HEK293T (cell line): Measurements from ENCODE around the gene JARID2.

Source experiments
- CTCF ChIA-PET: fragments of 350-600 bp; formaldehyde crosslinking; extraction: SDS; loops from one replicate; lab custom pipeline; 2021; ENCODE audit warnings: antibody characterized with exemption, inconsistent platforms; lab: Yijun Ruan, JAX
- POLR2A ChIA-PET: fragments of 350-600 bp; formaldehyde crosslinking; extraction: SDS; loops from one replicate; lab custom pipeline; 2020; ENCODE audit warnings: antibody characterized with exemption, inconsistent platforms; lab: Yijun Ruan, JAX
- DNase-seq: peaks from one replicate; pipeline ENCODE4 v3.0.0; 2012; ENCODE audit warnings: mixed read lengths; ENCODE audit errors: extremely low spot score
- ARNT ChIP-seq: fragments of 450-650 bp; IDR thresholded peaks from 2 replicates; pipeline ENCODE4 v1.6.1; 2017; ENCODE audit warnings: mild to moderate bottlenecking
- BHLHE40 ChIP-seq: fragments of 450-650 bp; IDR thresholded peaks from 2 replicates; pipeline ENCODE4 v1.6.1; 2016; ENCODE audit warnings: mild to moderate bottlenecking, moderate library complexity, borderline replicate concordance
- CTBP1 ChIP-seq: fragments of 450-650 bp; IDR thresholded peaks from 2 replicates; pipeline ENCODE4 v1.6.1; 2016; ENCODE audit warnings: borderline replicate concordance
- ELF4 ChIP-seq: fragments of 450-650 bp; IDR thresholded peaks from 2 replicates; pipeline ENCODE4 v1.6.1; 2017; ENCODE audit warnings: antibody characterized with exemption
- FOXA1 ChIP-seq: fragments of 450-650 bp; IDR thresholded peaks from 2 replicates; pipeline ENCODE4 v1.6.1; 2016; ENCODE audit warnings: mild to moderate bottlenecking
- FOXK2 ChIP-seq: fragments of 450-650 bp; IDR thresholded peaks from 2 replicates; pipeline ENCODE4 v1.6.1; 2016; ENCODE audit warnings: mild to moderate bottlenecking
- FOXM1 ChIP-seq: fragments of 450-650 bp; IDR thresholded peaks from 2 replicates; pipeline ENCODE4 v1.6.1; 2017; ENCODE audit warnings: mild to moderate bottlenecking, borderline replicate concordance
- HDGF ChIP-seq: fragments of 450-650 bp; IDR thresholded peaks from 2 replicates; pipeline ENCODE4 v1.6.1; 2017; ENCODE audit warnings: antibody characterized with exemption, borderline replicate concordance
- L3MBTL2 ChIP-seq: fragments of 450-650 bp; conservative IDR thresholded peaks from 2 replicates; pipeline ENCODE4 v1.6.1; 2016; ENCODE audit warnings: mild to moderate bottlenecking
- LEF1 ChIP-seq: fragments of 450-650 bp; IDR thresholded peaks from 2 replicates; pipeline ENCODE4 v1.6.1; 2017; ENCODE audit warnings: mild to moderate bottlenecking, borderline replicate concordance
- NFRKB ChIP-seq: fragments of 450-650 bp; IDR thresholded peaks from 2 replicates; pipeline ENCODE4 v1.6.1; 2016; ENCODE audit warnings: mild to moderate bottlenecking, moderate library complexity
- PKNOX1 ChIP-seq: fragments of 450-650 bp; IDR thresholded peaks from 2 replicates; pipeline ENCODE4 v1.6.1; 2016
- SP1 ChIP-seq: fragments of 450-650 bp; IDR thresholded peaks from 2 replicates; pipeline ENCODE4 v1.6.1; 2017
- SUZ12 ChIP-seq: fragments of 450-650 bp; IDR thresholded peaks from 2 replicates; pipeline ENCODE4 v1.6.1; 2016; ENCODE audit warnings: mild to moderate bottlenecking
- TARDBP ChIP-seq: fragments of 450-650 bp; IDR thresholded peaks from 2 replicates; pipeline ENCODE4 v1.6.1; 2016
- ZNF384 ChIP-seq: fragments of 450-650 bp; IDR thresholded peaks from 2 replicates; pipeline ENCODE4 v1.6.1; 2016

Gene JARID2

GRCh38 chr6:15526212-15526701 is 280.4 kb downstream of the JARID2 start:
- CTCF ChIA-PET, result no interaction called here

GRCh38 chr6:15527838-15528617 is 282.2 kb downstream of the JARID2 start:
- no peak for DNase-seq
- no peak for TF ChIP-seq LEF1
- no peak for TF ChIP-seq FOXK2
- no peak for TF ChIP-seq ZNF384
- TF ChIP-seq HDGF, result no peak
- TF ChIP-seq L3MBTL2, result no peak
- no peak for TF ChIP-seq SP1
- no peak for TF ChIP-seq TARDBP
- no peak for TF ChIP-seq SUZ12
- no peak for TF ChIP-seq BHLHE40
- no peak for TF ChIP-seq CTBP1
- no peak for TF ChIP-seq PKNOX1
- no peak for TF ChIP-seq NFRKB
- no peak for TF ChIP-seq FOXM1
- no peak for TF ChIP-seq FOXA1
- TF ChIP-seq ELF4, result no peak
- TF ChIP-seq ARNT, result no peak
- ChIA-PET CTCF (interaction anchor here (0.6 kb wide), 1 partner anchor 569 kb away, joined by 3 read pairs; no protein-coding TSS in a partner anchor), POLR2A (no interaction called here)

More at GRCh38 chr6:15526212-15526701, 280.4 kb downstream of the JARID2 start:
- TF ChIP-seq L3MBTL2 (no peak), PKNOX1 (no peak)
- POLR2A ChIA-PET, result no interaction called here
- DNase-seq, result no peak

- ChIA-PET POLR2A (no interaction called here), CTCF (no interaction called here)
- no peak for DNase-seq
- no peak for TF ChIP-seq NFRKB
- no peak for TF ChIP-seq BHLHE40
- TF ChIP-seq LEF1, result no peak
- TF ChIP-seq SP1, result no peak
- no peak for TF ChIP-seq TARDBP
- no peak for TF ChIP-seq L3MBTL2
- TF ChIP-seq ZNF384, result no peak
- no peak for TF ChIP-seq SUZ12
- no peak for TF ChIP-seq PKNOX1
- TF ChIP-seq CTBP1, result no peak
- no peak for TF ChIP-seq HDGF
- no peak for TF ChIP-seq FOXA1
Observed at GRCh38 chr6:15528870-15529269, 283.0 kb downstream of the JARID2 start.

- TF ChIP-seq FOXM1 (no peak), FOXK2 (no peak), TARDBP (no peak), FOXA1 (no peak), ARNT (no peak), ZNF384 (no peak), ELF4 (no peak)
- POLR2A ChIA-PET, result no interaction called here
- DNase-seq, result no peak
- CTCF ChIA-PET, result no interaction called here
Observed at GRCh38 chr6:15530411-15530810, 284.5 kb downstream of the JARID2 start.

GRCh38 chr6:15531973-15532372 is 286.1 kb downstream of the JARID2 start:
- no peak for DNase-seq
- ChIA-PET CTCF (no interaction called here), POLR2A (no interaction called here)
- TF ChIP-seq NFRKB, result no peak
- no peak for TF ChIP-seq ZNF384
- no peak for TF ChIP-seq ELF4
- TF ChIP-seq FOXK2, result no peak
- TF ChIP-seq CTBP1, result no peak
- no peak for TF ChIP-seq HDGF
- no peak for TF ChIP-seq SUZ12
- no peak for TF ChIP-seq L3MBTL2
- TF ChIP-seq BHLHE40, result no peak
- no peak for TF ChIP-seq FOXA1
- no peak for TF ChIP-seq ARNT
- TF ChIP-seq FOXM1, result no peak

GRCh38 chr6:15533379-15534026 is 287.6 kb downstream of the JARID2 start:
- CTCF ChIA-PET, result no interaction called here
- no peak for DNase-seq

More at GRCh38 chr6:15533379-15534026, 287.6 kb downstream of the JARID2 start:
- TF ChIP-seq HDGF (no peak), ELF4 (no peak), FOXM1 (no peak), CTBP1 (no peak), PKNOX1 (0 out of 2 replicates have a peak, but pooled peaks have one; percentile 24), TARDBP (no peak)
- POLR2A ChIA-PET, result interaction anchor here (0.8 kb wide), 1 partner anchor 10 kb away, joined by 3 read pairs; no protein-coding TSS in a partner anchor
